Activated CD4-positive, alpha-beta T cell treated with anti-CD3 and anti-CD28 coated beads for 4 hours (primary cell): ENCODE results near the gene C16orf78.

ENCODE experiments used
- DNase-seq, 2 donors: peaks; one replicate each; pipeline ENCODE4 v3.0.0-alpha.2; 2020

C16orf78 gene

DNA sequence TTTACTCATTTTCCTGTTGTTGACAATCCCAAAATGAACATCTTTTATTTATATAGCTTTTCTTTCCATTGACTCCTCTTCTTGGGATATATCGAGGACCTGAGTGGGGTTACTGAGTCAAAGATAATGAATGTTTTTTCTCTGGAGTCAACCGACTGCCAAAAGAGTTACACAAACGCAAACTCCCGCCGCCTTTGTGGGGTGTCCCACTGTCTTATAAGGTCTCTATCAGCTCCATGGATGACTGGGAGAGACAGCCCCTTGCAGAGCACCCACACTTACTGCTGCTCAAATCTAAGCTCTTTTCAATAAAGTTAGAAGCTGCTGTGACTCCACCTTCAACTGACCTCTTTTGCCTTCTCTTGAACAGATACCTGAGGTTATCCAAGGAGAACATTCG lies 25.2 kb downstream of the C16orf78 start:
- DNase-seq, result no peak

DNA sequence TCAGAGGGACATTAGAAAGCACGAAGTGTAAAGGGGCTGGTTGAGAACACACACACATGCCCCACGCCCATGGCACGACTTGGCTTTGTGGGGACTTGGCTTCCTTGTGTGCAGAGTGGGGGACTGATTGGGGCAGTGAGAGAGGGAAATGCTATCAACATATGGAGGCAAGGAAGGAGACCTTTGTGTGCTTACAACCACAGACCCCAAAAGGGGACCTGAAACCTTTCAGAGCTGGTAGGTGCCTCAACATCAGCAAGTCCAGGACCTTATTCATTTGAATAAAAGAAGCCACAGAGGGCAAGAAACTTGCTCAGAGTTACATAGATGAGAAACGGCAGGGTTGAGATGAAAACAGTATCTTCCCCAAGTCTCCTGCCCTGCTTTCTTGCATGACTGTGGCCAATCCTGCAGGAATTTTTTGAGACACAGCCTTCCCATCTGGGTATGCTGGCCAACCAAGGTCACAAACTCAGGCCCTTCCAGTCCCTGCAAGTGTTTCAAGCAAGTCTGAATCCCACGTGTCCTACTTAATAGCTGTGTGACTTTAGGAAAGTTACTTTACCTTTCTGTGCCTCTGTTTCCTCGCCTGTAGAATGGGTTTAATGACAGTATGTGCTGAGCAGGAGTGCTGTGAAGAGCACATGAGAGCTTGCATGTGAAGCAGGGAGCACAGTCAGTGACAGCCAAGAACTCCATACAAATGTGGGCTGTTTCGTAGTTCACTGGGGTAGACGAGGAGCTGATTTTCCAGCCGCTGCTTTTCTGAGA lies 26.2 kb downstream of the C16orf78 start:
- no peak for DNase-seq

DNA sequence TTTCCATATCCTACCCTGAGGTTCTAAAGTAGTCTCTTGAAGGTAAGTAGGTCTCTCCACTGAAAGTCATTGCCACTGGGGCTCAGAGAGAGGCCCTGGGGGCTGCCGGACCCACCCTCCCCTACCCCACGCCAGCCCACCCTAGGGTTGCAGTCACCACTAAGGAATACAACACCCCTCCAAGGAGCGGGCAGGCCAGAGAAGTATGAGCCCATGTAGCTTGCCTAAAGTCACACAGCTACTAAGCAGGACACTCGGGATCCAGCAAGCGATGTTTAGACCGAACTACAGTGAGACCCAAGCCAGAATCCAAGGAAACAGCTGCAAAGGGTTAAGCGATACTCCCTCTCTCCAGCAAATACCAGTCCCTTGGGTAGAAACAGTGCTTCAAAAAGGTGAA lies 27.0 kb downstream of the C16orf78 start:
- DNase-seq, result no peak

DNA sequence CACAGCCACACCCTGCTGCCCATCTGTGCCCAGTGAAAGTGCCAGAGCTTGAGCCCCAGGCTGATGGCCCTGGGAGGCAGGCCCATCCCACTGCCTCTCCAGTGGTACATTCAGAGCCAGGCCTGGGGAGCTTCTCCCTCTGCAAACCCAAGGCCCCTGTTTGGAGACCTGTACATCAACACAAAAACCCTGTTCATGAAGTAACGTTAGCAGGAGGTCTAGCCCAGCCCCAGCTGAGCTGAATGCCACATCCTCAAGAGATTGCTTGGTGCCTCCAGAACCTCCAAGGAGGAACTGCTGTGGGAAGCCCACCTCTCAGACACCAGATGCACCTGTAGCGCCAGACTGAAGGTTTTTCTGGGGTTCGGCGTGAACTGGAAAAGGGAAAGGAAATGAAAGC lies 31.5 kb downstream of the C16orf78 start:
- DNase-seq, result no peak

DNA sequence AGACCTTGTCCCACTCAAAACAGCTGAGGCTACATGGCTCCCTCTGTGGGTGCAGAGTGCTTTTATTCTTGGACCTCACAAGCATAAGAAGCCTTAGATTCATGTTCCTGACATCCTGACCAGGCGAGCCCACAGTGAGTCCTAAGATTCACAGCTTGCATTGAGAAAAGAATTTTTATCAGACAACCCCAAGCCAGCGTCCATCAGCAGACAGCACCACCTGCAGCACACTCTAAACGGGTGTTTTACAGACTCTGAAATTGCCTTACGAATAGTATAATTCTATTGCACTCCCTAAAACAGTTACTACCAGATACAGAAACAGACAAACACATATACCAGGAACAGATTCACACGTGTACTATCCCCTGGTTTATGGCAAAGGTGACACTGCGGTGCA lies 31.9 kb downstream of the C16orf78 start:
- DNase-seq, result no peak

DNA sequence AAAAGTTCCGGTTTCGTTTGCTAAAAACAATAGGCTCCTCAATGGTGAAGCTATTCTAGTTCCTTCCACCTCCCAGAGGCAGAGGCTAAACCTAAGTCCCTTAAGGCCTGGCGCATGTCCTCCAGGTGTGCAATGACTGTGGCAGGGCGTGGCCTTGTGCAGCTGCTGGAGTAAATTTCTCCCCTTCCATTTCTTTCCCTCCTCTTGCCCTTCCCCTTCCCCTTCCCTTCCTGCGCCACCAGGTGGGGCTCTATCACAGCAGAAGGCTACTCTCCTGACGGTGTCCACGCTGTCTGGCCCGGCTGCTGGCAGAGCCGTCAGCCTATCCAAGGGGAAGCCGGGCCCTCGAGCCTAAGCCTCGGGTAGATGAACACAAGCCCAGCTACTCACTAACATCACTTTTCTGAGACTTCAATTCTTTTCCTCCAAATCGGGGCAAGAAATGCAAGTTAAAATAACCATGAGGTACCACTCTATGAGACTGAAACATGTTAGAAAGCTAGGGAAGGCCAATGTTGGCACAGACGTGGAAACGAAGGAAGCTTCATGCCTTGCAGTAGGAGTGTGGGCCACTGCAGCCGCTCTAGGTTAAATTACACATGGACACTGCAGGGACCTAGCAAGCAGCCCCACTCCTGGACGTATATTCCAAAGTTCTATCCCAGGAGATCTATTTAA lies 34.4 kb downstream of the C16orf78 start:
- DNase-seq, result peak; percentile 48 to 60

DNA sequence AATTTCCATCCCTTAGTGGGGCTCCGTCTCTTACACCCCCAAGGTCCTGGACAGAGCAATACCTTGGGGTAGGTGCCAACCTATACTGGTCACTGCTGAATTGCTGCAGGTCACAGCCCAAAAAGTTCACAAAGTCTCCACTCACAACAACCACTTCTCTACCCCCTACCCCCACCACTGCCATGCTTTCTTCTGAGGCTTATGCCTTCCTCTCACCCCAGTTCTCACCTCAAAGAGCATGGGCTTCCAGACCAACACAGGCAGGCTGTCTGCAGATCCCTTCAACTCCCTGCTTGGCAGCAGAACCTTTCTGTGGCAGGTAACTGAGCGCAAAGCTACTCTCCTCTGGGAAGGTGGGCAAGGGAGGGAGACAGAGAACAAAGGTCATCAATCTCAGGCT lies 35.5 kb downstream of the C16orf78 start:
- no peak for DNase-seq

DNA sequence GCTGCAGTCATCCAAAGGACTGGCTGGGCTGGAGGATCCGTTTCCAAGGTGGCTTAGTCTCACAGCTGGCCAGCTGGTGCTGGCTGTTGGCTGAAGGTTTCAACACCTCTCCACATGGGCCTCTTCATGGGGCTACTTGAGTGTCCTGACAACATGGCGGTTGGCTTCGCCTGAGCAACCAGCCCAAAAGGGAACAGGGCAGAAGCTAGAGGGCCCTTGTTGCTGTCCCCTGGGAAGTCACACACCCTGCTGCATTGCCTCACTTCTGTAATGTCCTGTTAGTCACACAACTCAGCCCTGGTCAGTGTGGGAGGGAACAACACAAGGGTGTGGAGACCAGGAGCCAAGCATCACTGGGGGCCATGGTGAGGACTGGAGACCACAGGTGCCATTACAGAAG lies 36.6 kb downstream of the C16orf78 start:
- DNase-seq, result no peak

DNA sequence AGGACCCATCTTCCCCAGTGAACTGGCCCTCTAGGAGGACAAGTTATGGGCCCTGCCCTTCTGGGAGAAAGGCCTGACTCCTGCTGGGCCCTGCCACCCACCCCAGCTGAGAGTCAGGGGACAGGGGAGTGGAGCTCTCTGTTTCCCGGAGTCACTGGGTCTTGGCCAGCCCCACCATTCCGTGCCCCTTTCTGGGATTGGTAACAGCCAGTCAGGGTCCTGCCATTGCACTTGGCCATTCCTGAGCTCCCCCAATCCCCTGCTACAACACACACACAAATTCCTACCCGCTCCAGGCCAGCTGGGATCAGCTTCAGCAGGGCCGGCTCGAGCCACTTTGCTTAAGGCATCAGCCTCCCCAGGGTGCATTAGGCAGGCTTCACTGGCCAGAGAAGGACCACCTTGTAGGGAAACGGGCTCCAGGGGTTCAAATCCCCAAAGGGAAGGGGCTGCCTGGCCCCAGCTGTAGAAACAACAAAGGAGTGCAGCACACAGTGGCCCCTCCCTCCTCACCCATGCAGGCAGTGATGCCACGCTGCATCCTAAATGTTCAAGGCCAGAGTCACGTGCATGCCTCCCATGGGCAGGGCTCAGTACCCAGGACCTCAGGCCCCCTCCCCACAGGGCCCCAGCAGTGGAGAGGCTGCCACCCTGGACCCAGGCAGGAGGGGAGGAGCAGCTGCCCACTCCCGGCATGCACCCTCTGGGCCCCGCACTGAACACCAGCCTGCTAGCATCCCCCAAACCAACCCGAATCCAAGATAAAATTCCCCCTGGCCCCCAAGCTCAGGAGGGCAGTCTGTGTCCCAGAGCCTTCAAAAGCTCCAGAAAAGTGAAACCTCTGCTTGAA lies 37.7 kb downstream of the C16orf78 start:
- no peak for DNase-seq

DNA sequence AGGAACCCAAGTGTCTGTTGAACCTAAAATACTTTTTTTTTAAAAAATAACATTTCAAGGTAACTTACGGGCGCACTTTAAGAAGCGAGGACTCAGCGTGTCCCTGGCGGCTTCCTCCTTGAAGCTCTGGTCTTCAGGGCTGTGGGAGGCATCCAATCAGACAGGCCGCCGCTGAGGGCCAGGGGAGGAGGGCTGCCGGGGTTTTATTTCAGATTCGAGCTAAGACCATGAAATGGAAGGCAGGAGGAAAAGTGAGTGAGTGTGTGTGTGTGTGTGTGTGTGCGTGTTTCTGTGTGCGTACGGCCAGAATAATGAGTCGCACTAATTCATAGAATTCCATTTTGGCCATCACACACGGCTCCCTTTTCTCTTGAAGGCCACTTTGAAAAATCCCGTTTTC lies 41.1 kb downstream of the C16orf78 start:
- no peak for DNase-seq

DNA sequence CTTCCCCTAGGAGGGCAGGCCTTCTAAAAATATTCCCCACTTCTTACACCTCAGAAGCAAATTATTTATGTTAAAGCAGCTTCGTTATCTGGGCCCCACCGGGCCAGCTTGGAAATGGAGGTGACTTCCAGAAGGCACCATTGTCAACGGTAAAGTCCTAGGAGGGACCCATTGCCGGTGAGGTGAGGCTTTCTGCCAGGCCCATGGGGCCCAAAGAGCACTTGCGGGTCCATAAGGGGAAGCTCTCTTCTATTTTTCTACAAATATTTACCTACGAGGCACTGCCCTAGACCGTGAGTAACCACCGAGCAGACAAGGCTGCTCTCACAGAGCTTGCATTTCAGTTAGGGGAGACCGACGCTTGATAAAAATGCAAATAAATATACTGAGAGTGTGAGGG lies 41.5 kb downstream of the C16orf78 start:
- no peak for DNase-seq

DNA sequence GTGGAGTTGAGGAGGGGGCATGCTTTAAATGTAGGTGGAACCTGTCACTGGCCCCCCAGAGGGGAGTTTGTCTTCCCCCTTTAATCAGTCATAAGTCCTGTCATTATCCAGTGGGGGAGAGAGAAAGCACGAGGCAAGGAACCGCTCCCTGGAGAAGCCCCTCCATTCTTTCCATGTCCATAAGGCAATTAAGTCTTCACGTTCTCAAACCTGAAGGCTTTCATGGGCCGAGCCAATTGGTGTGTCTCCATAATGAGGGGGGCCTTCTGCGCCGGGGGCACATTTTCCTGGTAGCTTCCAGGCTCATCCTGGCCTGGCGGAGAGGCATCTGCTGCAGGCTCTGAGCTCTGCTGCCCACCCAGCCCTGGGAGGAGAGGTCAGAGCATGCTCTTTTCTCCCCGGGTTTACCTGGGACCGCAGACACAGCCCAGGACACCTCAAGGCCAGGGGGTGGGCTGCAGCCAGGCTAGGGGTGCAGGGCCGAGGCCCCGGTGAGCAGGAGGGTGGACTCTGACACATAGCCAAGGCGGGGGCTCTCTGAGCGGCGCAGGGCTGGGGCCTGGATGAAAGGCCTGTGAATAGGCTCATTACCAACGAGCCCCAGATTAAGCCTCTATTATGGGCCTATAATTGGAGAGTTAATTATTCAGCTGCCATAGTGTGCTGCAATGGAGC lies 42.5 kb downstream of the C16orf78 start:
- no peak for DNase-seq

DNA sequence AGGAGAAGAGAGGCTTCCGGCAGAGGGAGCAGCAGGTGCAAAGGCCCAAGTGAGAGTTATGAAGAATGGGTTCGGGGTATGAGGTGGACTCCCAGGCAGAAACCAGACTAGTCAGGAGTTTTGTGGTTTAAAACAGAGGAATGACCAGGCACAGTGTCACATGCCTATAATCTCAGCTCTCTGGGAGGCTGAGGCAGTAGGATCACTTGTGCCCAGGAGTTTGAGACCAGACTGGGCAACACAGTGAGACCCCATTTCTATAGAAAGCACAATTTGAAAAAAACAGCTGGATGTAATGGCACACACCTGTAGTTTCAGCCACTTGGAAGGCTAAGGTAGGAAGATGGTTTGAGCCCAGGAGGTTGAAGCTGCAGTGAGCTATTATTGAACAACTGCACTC lies 43.8 kb downstream of the C16orf78 start:
- DNase-seq, result no peak

DNA sequence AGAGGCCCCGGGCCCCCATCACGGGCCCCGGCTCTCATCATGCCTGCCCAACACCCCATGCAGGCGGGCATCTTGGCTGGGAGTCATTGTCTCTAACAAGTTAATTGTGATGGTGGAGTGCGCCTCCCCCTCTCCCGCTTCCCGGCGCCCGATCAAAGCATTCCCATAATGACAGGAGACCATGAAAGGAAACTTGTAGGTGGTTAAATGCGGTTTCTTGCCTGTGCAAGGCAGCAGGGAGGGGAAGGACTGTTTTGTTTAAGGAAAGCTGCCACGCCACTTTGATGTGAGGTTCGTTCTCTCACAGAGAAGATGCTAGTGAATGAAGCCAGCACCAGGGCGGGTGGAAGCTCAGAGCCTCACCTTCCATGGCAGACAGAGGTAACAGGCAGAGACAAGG lies 45.4 kb downstream of the C16orf78 start:
- DNase-seq, result no peak

DNA sequence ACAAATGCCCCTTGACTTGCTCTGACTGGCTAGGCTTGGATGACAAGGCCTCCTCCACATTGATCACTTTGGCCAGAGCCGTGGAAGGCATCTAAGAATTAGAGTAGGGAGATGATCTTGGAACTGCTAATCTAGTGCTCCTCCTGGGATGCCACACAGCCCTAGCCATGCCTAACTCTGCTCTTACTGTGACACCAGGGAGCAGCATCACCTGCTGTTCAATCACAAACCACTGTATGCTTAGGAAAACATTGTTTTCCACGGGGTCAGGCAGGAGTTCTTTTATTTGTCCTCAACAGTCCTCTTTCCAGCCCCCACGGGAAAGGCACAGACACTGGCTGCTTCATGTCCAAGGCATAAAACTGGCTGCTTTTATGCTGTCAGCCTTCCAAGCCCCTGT lies 46.3 kb downstream of the C16orf78 start:
- no peak for DNase-seq

DNA sequence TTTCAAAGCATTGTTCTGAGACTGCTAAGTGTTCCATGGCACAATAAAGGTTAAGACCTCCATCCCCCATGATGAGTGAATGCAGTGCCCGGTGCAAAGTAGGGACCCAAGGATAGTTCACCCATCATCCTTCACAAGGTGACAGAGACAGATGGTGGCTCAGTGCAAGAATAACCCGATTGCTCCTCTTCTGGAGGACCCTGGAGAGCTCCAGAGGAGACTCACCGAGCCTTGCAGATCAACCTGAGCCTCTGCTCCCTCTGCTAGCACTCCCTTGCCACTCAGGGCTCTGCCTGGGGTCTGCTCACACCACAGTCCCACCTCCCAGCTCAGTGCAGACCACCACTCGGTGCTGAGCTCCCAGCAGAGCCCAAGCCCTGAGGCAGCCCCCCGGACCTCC lies 49.3 kb downstream of the C16orf78 start:
- DNase-seq, result no peak

DNA sequence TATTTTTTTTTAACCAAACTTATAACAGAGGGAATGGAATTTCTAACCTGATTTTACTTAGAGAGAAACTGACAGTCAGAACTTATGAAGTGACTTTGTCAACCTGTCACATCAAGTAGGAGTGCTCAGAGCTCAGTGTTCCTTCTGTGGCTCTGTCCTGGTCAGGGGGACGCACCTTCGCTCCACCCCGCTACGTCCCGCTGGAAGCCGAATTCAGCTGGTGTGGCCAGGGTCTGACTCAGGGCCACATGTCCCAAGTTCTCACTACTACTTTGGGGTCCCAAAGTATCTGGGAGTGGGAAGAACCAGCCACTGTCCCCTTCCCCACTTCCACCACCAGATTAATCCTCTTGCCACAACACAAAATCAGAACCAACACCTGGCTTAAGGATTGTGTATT lies 51.4 kb downstream of the C16orf78 start:
- DNase-seq, result no peak

DNA sequence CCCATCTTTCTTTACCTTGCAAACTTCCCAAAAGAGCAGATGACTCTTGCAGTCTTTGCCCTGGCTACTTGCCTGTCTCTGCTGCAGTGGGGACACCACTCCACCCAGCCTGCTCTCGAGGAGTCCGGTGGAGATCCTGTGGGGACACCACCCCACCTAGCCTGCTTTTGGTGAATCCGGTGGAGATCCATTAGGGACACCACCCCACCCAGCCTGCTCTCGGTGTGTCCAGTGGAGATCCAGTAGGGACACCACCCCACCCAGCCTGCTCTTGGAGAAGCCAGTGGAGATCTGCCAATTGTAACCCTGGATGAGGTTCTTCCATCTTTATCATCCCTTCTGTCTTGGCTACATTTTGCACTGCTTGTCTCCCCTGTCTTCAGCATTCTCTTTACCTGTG lies 54.2 kb downstream of the C16orf78 start:
- DNase-seq, result no peak

DNA sequence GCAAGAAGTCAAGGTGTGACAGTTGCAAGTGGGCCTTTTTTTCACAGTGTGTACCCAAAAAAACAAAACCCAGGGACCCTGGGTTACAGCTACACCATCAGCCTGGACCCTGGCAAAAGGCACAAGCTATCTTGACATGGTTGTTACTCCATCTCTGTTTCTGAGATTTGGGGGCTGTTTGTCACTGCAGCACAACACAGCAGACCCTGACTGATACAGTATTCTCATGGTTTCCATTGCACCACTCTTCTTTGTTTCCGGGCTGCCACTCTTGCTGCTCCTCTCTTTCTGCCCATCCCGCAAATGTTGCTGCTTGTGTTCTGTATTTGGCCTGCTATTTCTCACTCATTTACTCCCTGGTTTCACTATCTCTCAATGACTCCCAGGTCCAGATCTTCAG lies 55.2 kb downstream of the C16orf78 start:
- DNase-seq, result no peak

DNA sequence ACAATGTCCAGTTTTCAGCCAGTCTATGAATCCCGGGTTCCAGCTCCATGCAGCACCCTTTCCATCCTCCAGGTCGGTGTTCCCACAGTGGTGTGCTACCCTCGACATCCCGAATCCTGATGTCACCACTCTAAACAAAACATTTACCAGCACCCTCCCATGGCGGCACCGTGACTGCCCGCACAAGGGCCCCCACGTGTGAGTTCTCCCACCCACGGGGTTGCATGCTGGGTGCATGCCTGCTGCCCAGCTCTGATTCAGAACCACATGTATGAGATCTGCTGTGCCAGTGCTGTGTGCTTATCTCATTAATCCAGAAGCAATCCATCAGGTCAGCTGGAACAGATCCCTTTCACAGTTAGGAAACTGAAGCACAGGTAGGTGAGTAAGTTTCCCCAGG lies 57.4 kb downstream of the C16orf78 start:
- DNase-seq, result no peak

DNA sequence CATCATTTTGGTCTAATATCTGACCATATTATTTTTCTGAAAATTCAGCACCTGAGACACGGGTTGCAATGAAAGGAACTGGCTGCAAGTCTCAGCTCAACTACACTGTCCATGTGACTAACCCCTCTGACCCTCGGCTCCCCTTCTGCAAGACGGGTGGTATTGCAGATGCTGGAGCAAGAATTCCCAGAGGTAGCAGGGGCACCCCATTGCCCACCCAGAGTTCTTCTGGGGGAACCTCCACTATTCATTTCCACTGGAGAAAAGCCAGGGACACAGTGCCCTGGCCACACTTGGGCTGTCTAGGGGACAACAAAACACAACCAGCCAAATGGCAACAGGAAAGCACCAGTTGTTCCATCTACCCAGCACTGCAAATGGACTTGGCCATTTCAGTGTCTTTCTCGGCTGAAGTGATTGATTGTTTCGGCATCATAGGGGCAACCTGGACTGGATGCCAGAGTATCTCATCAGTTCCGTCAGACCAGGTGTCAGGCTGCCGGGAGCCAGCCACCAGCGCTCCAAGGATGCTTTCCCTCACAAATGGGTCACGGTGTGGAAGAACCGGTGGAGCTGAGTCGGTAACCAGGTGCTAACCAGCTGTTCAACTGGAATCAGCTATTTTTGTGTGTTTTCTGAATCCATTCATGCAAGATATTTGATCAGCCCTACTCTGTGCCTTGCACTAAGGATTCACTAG lies 58.1 kb downstream of the C16orf78 start:
- DNase-seq, result no peak

DNA sequence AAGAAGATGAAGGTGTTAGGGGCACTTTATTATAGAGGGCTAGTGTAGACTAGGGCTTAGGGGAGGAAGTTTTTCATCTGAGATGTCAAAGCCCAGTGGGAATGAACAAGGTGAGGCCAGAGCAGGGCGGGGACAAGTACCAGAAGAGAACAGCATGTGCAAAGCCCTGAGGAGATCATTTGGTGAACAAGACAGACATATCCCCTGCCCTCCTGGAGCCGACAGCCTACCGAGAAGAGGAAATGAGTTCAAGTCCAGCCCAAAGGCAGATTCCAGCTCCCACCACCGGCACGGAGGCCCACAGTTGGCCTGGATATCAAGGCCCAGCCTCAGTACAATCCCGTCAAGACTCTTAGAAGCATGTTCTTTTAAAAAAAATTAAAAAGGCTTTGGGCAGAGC lies 61.1 kb downstream of the C16orf78 start:
- DNase-seq, result no peak

DNA sequence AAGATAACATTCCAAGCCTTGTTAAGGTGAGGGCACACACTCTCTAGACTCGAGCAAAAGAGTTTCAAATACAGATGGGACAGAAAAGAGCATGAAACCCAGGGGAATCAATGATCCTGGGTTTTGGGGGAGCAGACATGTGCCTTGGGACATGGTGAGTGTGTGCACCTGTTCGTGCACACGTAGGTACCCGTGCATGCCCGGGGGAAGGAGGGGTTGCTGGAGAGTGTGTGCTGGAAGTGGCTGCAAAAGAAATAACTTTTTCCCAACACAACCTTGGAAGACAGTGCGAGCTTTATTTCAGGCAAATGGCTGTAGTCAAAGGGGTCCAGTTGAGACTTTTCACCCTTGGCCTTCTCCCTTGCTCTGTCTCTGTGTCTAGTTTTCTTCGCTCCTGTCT lies 62.6 kb downstream of the C16orf78 start:
- no peak for DNase-seq
